CD4-positive, alpha-beta memory T cell (primary cell): ENCODE data around the gene LSM12. TPM values are rescaled to one million over a fixed set of nuclear protein-coding genes. Genes with fewer than 3 reads are reported as not detected.
A peak's percentile ranks its signal among the peaks of the same experiment; 100 is the strongest.

ENCODE experiments used
- CTCF ChIA-PET: fragments of 350-600 bp; sonication (Branson Sonifier 250); formaldehyde crosslinking; loops from one replicate; lab custom pipeline; 2021; ENCODE audit warnings: inconsistent platforms; ENCODE audit not compliant: partially characterized antibody; lab: Charles Lee
- POLR2A ChIA-PET: fragments of 350-600 bp; sonication (Branson Sonifier 250); formaldehyde crosslinking; loops from one replicate; lab custom pipeline; 2021; ENCODE audit not compliant: partially characterized antibody; lab: Charles Lee
- DNase-seq, 5 donors: peaks; one replicate each; pipeline versions ENCODE4 v3.0.0 to v3.0.0-alpha.2; 2020 to 2022; ENCODE audit warnings: mixed read lengths in 1 of 5
- H3K27ac ChIP-seq: one replicate; pipeline ENCODE4 v1.7.0; 2013; ENCODE audit warnings: low read depth, low read length
- H3K27me3 ChIP-seq: 2 replicates; pipeline ENCODE4 v1.7.0; 2013; ENCODE audit warnings: mild to moderate bottlenecking, low read length, moderate library complexity; ENCODE audit not compliant: insufficient read depth
- H3K36me3 ChIP-seq: 2 replicates; pipeline ENCODE4 v1.7.0; 2013; ENCODE audit warnings: mild to moderate bottlenecking, low read length, moderate library complexity; ENCODE audit not compliant: insufficient read depth
- H3K4me1 ChIP-seq: 2 replicates; pipeline ENCODE4 v1.7.0; 2013; ENCODE audit warnings: mild to moderate bottlenecking, low read length, moderate library complexity; ENCODE audit not compliant: insufficient read depth
- H3K4me3 ChIP-seq, 2 donors: one replicate each; pipeline ENCODE4 v1.7.0; 2013; ENCODE audit warnings: low read length in 2 of 2, mild to moderate bottlenecking in 1 of 2
- H3K9me3 ChIP-seq, 2 donors: one replicate each; pipeline ENCODE4 v1.7.0; 2013; ENCODE audit warnings: low read length in 2 of 2, control low read depth in 1 of 2; ENCODE audit not compliant: control insufficient read depth in 1 of 2
- H3K27ac Mint-ChIP-seq, 7 donors: one replicate each; pipeline ENCODE4 v1.8.0; 2020 to 2021; ENCODE audit warnings: mixed read lengths in 7 of 7, mild to moderate bottlenecking in 6 of 7, inconsistent platforms in 3 of 7, moderate library complexity in 3 of 7
- H3K27me3 Mint-ChIP-seq, 2 donors: one replicate each; pipeline ENCODE4 v1.8.0; 2020 to 2021; ENCODE audit warnings: mixed read lengths in 2 of 2
- H3K36me3 Mint-ChIP-seq, 2 donors: one replicate each; pipeline ENCODE4 v1.8.0; 2020 to 2021; ENCODE audit warnings: mixed read lengths in 2 of 2, inconsistent platforms in 1 of 2, mild to moderate bottlenecking in 1 of 2
- H3K4me1 Mint-ChIP-seq, 4 donors: one replicate each; pipeline ENCODE4 v1.8.0; 2020 to 2021; ENCODE audit warnings: mixed read lengths in 4 of 4, mild to moderate bottlenecking in 1 of 4
- H3K4me3 Mint-ChIP-seq, 8 donors: one replicate each; pipeline ENCODE4 v1.8.0; 2020 to 2021; ENCODE audit warnings: mixed read lengths in 8 of 8, mild to moderate bottlenecking in 7 of 8, moderate library complexity in 6 of 8, inconsistent platforms in 3 of 8
- H3K9me3 Mint-ChIP-seq, 8 donors: one replicate each; pipeline ENCODE4 v1.8.0; 2020 to 2021; ENCODE audit warnings: mixed read lengths in 8 of 8, mild to moderate bottlenecking in 5 of 8, inconsistent platforms in 3 of 8, moderate library complexity in 1 of 8
- intact Hi-C: fragments of 100-400 bp; cut with micrococcal nuclease; formaldehyde crosslinking; loops from one replicate; pipeline ENCODE4 v1.15.1; 2023
- polyA plus RNA-seq, 2 donors: library from polyadenylated mRNA; unstranded; fragments of 300-500 nt; fragmentation: Illumina TruSeq; gene quantifications; one replicate each; pipeline ENCODE4 v1.2.3, GENCODE V29; 2021
- total RNA-seq, 2 experiments: library from RNA; stranded (reverse); gene quantifications; one replicate each; pipeline ENCODE4 v1.2.3, GENCODE V29; 2021

Gene LSM12
- total and polyA plus RNA-seq, 4 experiments from 2014 or later = 35.3 to 74.0 (median 46.5) TPM

DNA sequence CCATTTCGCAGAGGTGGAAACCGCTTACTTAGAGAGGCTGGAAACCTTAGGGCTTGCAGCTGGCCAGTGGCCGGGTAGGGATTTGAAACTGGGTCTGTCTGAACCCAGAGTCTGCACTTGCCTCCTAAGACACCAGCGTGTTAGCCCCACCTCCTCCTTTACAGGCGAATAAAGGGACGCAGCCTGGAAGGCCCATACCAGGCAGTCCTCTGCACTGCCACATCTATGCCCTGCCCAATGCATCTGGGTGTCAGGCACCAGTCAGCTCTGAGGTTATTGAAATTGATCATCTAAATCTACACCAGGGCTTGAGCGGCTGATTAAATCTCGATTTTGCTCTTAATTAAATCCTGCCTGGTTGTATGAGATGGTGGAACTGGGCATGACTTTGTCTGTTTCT, 82.0 kb downstream of the LSM12 start:
- no peak overlapping the region for H3K4me3 ChIP-seq
- H3K27me3 ChIP-seq = peaks cover 28% of the 10 kb centered on the region
- H3K4me3 Mint-ChIP-seq = peak overlapping the region in 3 of 8 donors; percentile 10 to 64 (median 22)
- peaks cover 0 to 12% (median 3%) of the 10 kb centered on the region in 4 donors for H3K4me1 Mint-ChIP-seq
- H3K9me3 ChIP-seq = no peaks in the 10 kb centered on the region
- no peaks in the 10 kb centered on the region for H3K36me3 ChIP-seq
- peaks cover 24 to 37% of the 10 kb centered on the region in 2 donors for H3K27me3 Mint-ChIP-seq
- no peaks in the 10 kb centered on the region for H3K36me3 Mint-ChIP-seq
- H3K27ac ChIP-seq = no peak overlapping the region
- H3K27ac Mint-ChIP-seq = no peak overlapping the region
- H3K9me3 Mint-ChIP-seq = no peaks in the 10 kb centered on the region
- no peak for DNase-seq
- ChIA-PET POLR2A (no interaction called here), CTCF (no interaction called here)
- intact Hi-C loops = no loop called here
- peaks cover 7% of the 10 kb centered on the region for H3K4me1 ChIP-seq

Other genes with a start within 250 kb of the LSM12 start
- under 1 TPM in 1 of 2 experiments, not detected in 1; 0.32 TPM for gene MPP3, start 233.5 kb downstream of the LSM12 start, total RNA-seq
- gene MPP3, start 233.5 kb downstream of the LSM12 start, polyA plus RNA-seq = under 1 TPM in 1 of 2 donors, not detected in 1; 0.30 TPM
- not detected for gene CD300LG, start 219.5 kb downstream of the LSM12 start, total RNA-seq
- gene CD300LG, start 219.5 kb downstream of the LSM12 start, polyA plus RNA-seq = not detected
- 1 to 10 TPM; 2.1 to 3.0 TPM for gene MPP2, start 159.1 kb downstream of the LSM12 start, total RNA-seq
- 1 to 10 TPM in 1 of 2 donors, under 1 TPM in 1; 0.10 to 1.0 TPM for gene MPP2, start 159.1 kb downstream of the LSM12 start, polyA plus RNA-seq
- gene PPY, start 124.2 kb downstream of the LSM12 start, total RNA-seq = not detected
- not detected for gene PPY, start 124.2 kb downstream of the LSM12 start, polyA plus RNA-seq
- gene PYY, start 112.7 kb downstream of the LSM12 start, total RNA-seq = not detected
- not detected for gene PYY, start 112.7 kb downstream of the LSM12 start, polyA plus RNA-seq
- 1 to 10 TPM; 2.7 to 3.2 TPM for gene NAGS, start 62.0 kb downstream of the LSM12 start, total RNA-seq
- 1 to 10 TPM in 1 of 2 donors, under 1 TPM in 1; 0.45 to 1.7 TPM for gene NAGS, start 62.0 kb downstream of the LSM12 start, polyA plus RNA-seq
- 10 to 100 TPM; 27.3 to 30.0 TPM for gene TMEM101, start 51.7 kb downstream of the LSM12 start, total RNA-seq
- gene TMEM101, start 51.7 kb downstream of the LSM12 start, polyA plus RNA-seq = 10 to 100 TPM; 22.7 to 33.6 TPM
- gene G6PC3, start 4.1 kb upstream of the LSM12 start, total RNA-seq = 10 to 100 TPM; 10.6 to 11.8 TPM
- gene G6PC3, start 4.1 kb upstream of the LSM12 start, polyA plus RNA-seq = 10 to 100 TPM; 15.6 to 17.9 TPM
- 10 to 100 TPM; 71.4 to 74.2 TPM for gene HDAC5, start 57.0 kb upstream of the LSM12 start, total RNA-seq
- gene HDAC5, start 57.0 kb upstream of the LSM12 start, polyA plus RNA-seq = 10 to 100 TPM; 12.8 to 34.2 TPM
- under 1 TPM; 0.36 to 0.64 TPM for gene HROB, start 75.3 kb upstream of the LSM12 start, total RNA-seq
- under 1 TPM; 0.25 to 0.43 TPM for gene HROB, start 75.3 kb upstream of the LSM12 start, polyA plus RNA-seq
- not detected for gene ASB16, start 104.0 kb upstream of the LSM12 start, total RNA-seq
- gene ASB16, start 104.0 kb upstream of the LSM12 start, polyA plus RNA-seq = under 1 TPM in 1 of 2 donors, not detected in 1; 0.14 TPM
- 10 to 100 TPM; 45.4 to 47.9 TPM for gene TMUB2, start 120.3 kb upstream of the LSM12 start, total RNA-seq
- gene TMUB2, start 120.3 kb upstream of the LSM12 start, polyA plus RNA-seq = 10 to 100 TPM; 35.3 TPM
- 100 to 1,000 TPM; 123 to 128 TPM for gene ATXN7L3, start 133.2 kb upstream of the LSM12 start, total RNA-seq
- 10 to 100 TPM in 1 of 2 donors, 1 to 10 TPM in 1; 5.8 to 17.7 TPM for gene ATXN7L3, start 133.2 kb upstream of the LSM12 start, polyA plus RNA-seq
- 100 to 1,000 TPM; 245 to 264 TPM for gene UBTF, start 153.0 kb upstream of the LSM12 start, total RNA-seq
- 10 to 100 TPM; 12.2 to 69.7 TPM for gene UBTF, start 153.0 kb upstream of the LSM12 start, polyA plus RNA-seq
- not detected for gene SLC4A1, start 201.5 kb upstream of the LSM12 start, total RNA-seq
- gene SLC4A1, start 201.5 kb upstream of the LSM12 start, polyA plus RNA-seq = not detected
- under 1 TPM in 1 of 2 experiments, not detected in 1; 0.19 TPM for gene RUNDC3A, start 241.9 kb upstream of the LSM12 start, total RNA-seq
- under 1 TPM in 1 of 2 donors, not detected in 1; 0.28 TPM for gene RUNDC3A, start 241.9 kb upstream of the LSM12 start, polyA plus RNA-seq